Stimulated activated CD8-positive, alpha-beta memory T cell treated with anti-CD3 and anti-CD28 coated beads, Interleukin-15, amount 100 ng/mL, for 1 hour (primary cell): ENCODE results near the gene NHSL2.
"Not testable (repeated sequence)": the region's sequence is repeated elsewhere in the genome, so short reads cannot be mapped to it uniquely, and the experiment has no call there.

ENCODE experiments used
- DNase-seq: peaks from one replicate; pipeline ENCODE4 v3.0.0-alpha.2; 2020; ENCODE audit warnings: low read depth

NHSL2 gene

GRCh38 chrX:71910643-71910985 lies at the start of gene NHSL2:
NHSL2 (plus strand) TSS chrX:71910845.
- no peak for DNase-seq

GRCh38 chrX:71867680-71868079 lies 43.0 kb upstream of the NHSL2 start:
- no peak for DNase-seq

- not testable (repeated sequence) for DNase-seq
These were observed 41.1 kb upstream of the NHSL2 start for GRCh38 chrX:71869566-71869965.

GRCh38 chrX:71870208-71871098 lies 40.2 kb upstream of the NHSL2 start:
- no peak for DNase-seq

GRCh38 chrX:71871367-71871766 lies 39.3 kb upstream of the NHSL2 start:
- no peak for DNase-seq

GRCh38 chrX:71872542-71873458 lies 37.8 kb upstream of the NHSL2 start:
- no peak for DNase-seq

- no peak for DNase-seq
These were observed 37.2 kb upstream of the NHSL2 start for GRCh38 chrX:71873459-71873833.

- DNase-seq, result not testable (repeated sequence)
These were observed 33.8 kb upstream of the NHSL2 start for GRCh38 chrX:71876841-71877240.

GRCh38 chrX:71885099-71885498 lies 25.5 kb upstream of the NHSL2 start:
- DNase-seq, result no peak

- no peak for DNase-seq
These were observed 15.0 kb upstream of the NHSL2 start for GRCh38 chrX:71895607-71896006.

- no peak for DNase-seq
These were observed 4.5 kb upstream of the NHSL2 start for GRCh38 chrX:71906144-71906543.

- DNase-seq, result no peak
These were observed 2.3 kb upstream of the NHSL2 start for GRCh38 chrX:71908387-71908786.

- no peak for DNase-seq
These were observed 689 bp upstream of the NHSL2 start for GRCh38 chrX:71909956-71910355.

GRCh38 chrX:71910986-71911730 lies 513 bp downstream of the NHSL2 start:
- no peak for DNase-seq

GRCh38 chrX:71911731-71912050 lies 1.0 kb downstream of the NHSL2 start:
- DNase-seq, result no peak

- DNase-seq, result no peak
These were observed 1.5 kb downstream of the NHSL2 start for GRCh38 chrX:71912156-71912555.

GRCh38 chrX:71913156-71913950 lies 2.7 kb downstream of the NHSL2 start:
- DNase-seq, result no peak

- no peak for DNase-seq
These were observed 7.1 kb downstream of the NHSL2 start for GRCh38 chrX:71917621-71918343.

- DNase-seq, result no peak
These were observed 8.8 kb downstream of the NHSL2 start for GRCh38 chrX:71919431-71919830.

GRCh38 chrX:71919886-71920285 lies 9.2 kb downstream of the NHSL2 start:
- no peak for DNase-seq

- no peak for DNase-seq
These were observed 12.0 kb downstream of the NHSL2 start for GRCh38 chrX:71922686-71923085.
